Liver (tissue), 9 donors: Measurements from ENCODE around the gene OR51E2. TPM values are rescaled to one million over a fixed set of nuclear protein-coding genes. Genes with fewer than 3 reads are reported as not detected.

Experiments used
- DNase-seq: peaks from one replicate; pipeline ENCODE4 v3.0.0-alpha.2; 2017; ENCODE audit warnings: low spot score
- H3K27ac ChIP-seq, 2 donors: one replicate each; pipeline ENCODE4 v1.7.0; 2013; ENCODE audit warnings: inconsistent platforms in 2 of 2, low read length in 2 of 2, control low read depth in 1 of 2, low read depth in 1 of 2, mild to moderate bottlenecking in 1 of 2
- H3K27me3 ChIP-seq, 4 donors: one replicate each; pipeline versions ENCODE4 v1.6.1 to v1.7.0; 2013; ENCODE audit warnings: low read length in 3 of 4, inconsistent platforms in 1 of 4, mild to moderate bottlenecking in 1 of 4, moderate library complexity in 1 of 4; ENCODE audit not compliant: control insufficient read depth in 4 of 4, insufficient read depth in 4 of 4
- H3K36me3 ChIP-seq, 4 donors: one replicate each; pipeline versions ENCODE4 v1.6.1 to v1.7.0; 2013; ENCODE audit warnings: low read length in 3 of 4, mild to moderate bottlenecking in 3 of 4, low read depth in 1 of 4, moderate library complexity in 1 of 4; ENCODE audit not compliant: control insufficient read depth in 4 of 4, insufficient read depth in 3 of 4
- H3K4me1 ChIP-seq, 4 donors: one replicate each; pipeline versions ENCODE4 v1.6.1 to v1.7.0; 2013; ENCODE audit warnings: low read length in 3 of 4, mild to moderate bottlenecking in 3 of 4, moderate library complexity in 1 of 4; ENCODE audit not compliant: control insufficient read depth in 4 of 4, insufficient read depth in 4 of 4
- H3K4me3 ChIP-seq, 3 donors: one replicate each; pipeline versions ENCODE4 v1.6.1 to v1.7.0; 2013; ENCODE audit warnings: low read length in 3 of 3, control low read depth in 1 of 3, low read depth in 1 of 3, mild to moderate bottlenecking in 1 of 3
- H3K9ac ChIP-seq, 2 donors: one replicate each; pipeline ENCODE4 v1.7.0; 2013; ENCODE audit warnings: low read length in 2 of 2, mild to moderate bottlenecking in 2 of 2, moderate library complexity in 2 of 2, control low read depth in 1 of 2, low read depth in 1 of 2
- H3K9me3 ChIP-seq, 4 donors: one replicate each; pipeline versions ENCODE4 v1.6.1 to v1.7.0; 2013; ENCODE audit warnings: low read length in 3 of 4; ENCODE audit not compliant: control insufficient read depth in 4 of 4
- EGR1 ChIP-seq, 2 donors: IDR thresholded peaks; 2 replicates each; pipeline ENCODE4 v1.6.1; 2016 to 2018; ENCODE audit warnings: antibody characterized with exemption in 2 of 2, low read depth in 2 of 2
- FOXA1 ChIP-seq: IDR thresholded peaks from 2 replicates; pipeline ENCODE4 v1.6.1; 2016; ENCODE audit warnings: antibody characterized with exemption
- FOXA2 ChIP-seq: IDR thresholded peaks from 2 replicates; pipeline ENCODE4 v1.6.1; 2016; ENCODE audit warnings: antibody characterized with exemption
- GABPA ChIP-seq, 2 donors: IDR thresholded peaks in 1 of 2; conservative IDR thresholded peaks in 1 of 2; 2 replicates each; pipeline ENCODE4 v1.6.1; 2016; ENCODE audit warnings: antibody characterized with exemption in 2 of 2, mild to moderate bottlenecking in 1 of 2, moderate library complexity in 1 of 2
- HNF4A ChIP-seq, 2 donors: conservative IDR thresholded peaks; 2 replicates each; pipeline ENCODE4 v1.6.1; 2016; ENCODE audit warnings: antibody characterized with exemption in 2 of 2, mild to moderate bottlenecking in 2 of 2
- HNF4G ChIP-seq: IDR thresholded peaks from 2 replicates; pipeline ENCODE4 v1.6.1; 2016; ENCODE audit warnings: antibody characterized with exemption
- JUND ChIP-seq, 2 donors: IDR thresholded peaks; 2 replicates each; pipeline ENCODE4 v1.6.1; 2016; ENCODE audit warnings: antibody characterized with exemption in 2 of 2
- MAX ChIP-seq: IDR thresholded peaks from 2 replicates; pipeline ENCODE4 v1.6.1; 2016; ENCODE audit warnings: antibody characterized with exemption
- NR2F2 ChIP-seq: IDR thresholded peaks from 2 replicates; pipeline ENCODE4 v1.6.1; 2016; ENCODE audit warnings: antibody characterized with exemption
- RAD21 ChIP-seq, 2 donors: IDR thresholded peaks; 2 replicates each; pipeline ENCODE4 v1.6.1; 2016; ENCODE audit warnings: antibody characterized with exemption in 2 of 2, mild to moderate bottlenecking in 2 of 2
- REST ChIP-seq: IDR thresholded peaks from 2 replicates; pipeline ENCODE4 v1.6.1; 2016; ENCODE audit warnings: antibody characterized with exemption, mild to moderate bottlenecking
- RXRA ChIP-seq, 2 donors: IDR thresholded peaks; 2 replicates each; pipeline ENCODE4 v1.6.1; 2017 to 2018; ENCODE audit warnings: antibody characterized with exemption in 2 of 2, mild to moderate bottlenecking in 1 of 2
- TAF1 ChIP-seq: conservative IDR thresholded peaks from 2 replicates; pipeline ENCODE4 v1.6.1; 2016; ENCODE audit warnings: antibody characterized with exemption, mild to moderate bottlenecking
- YY1 ChIP-seq: IDR thresholded peaks from 2 replicates; pipeline ENCODE4 v1.6.1; 2016; ENCODE audit warnings: antibody characterized with exemption, mild to moderate bottlenecking
- ZBTB33 ChIP-seq: IDR thresholded peaks from 2 replicates; pipeline ENCODE4 v1.6.1; 2016; ENCODE audit warnings: antibody characterized with exemption
- WGBS: extraction: QIAGEN DNeasy Blood & Tissue Kit; methylation state at CpG from one replicate; pipeline ENCODE4 v1.1.7; 2013; 5-methylcytosine and 5-hydroxymethylcytosine counted together
- polyA plus RNA-seq, 2 donors: library from polyadenylated mRNA; stranded (reverse) in 1 of 2; unstranded in 1 of 2; fragments of 200-250 nt in 1 of 2; fragments of >200 nt in 1 of 2; fragmentation: Nextera tagmentation in 1 of 2; extraction: Ambion mirVana in 1 of 2; gene quantifications; one replicate each; pipeline versions ENCODE4 v1.2.1 to v1.2.3, GENCODE V29; 2013 to 2015
- total RNA-seq, 2 donors: library from RNA; depleted of rRNA; stranded (reverse); fragments of >200 nt; gene quantifications; one replicate each; pipeline ENCODE4 v1.2.3, GENCODE V29; 2014
- donor health status: healthy.
- donor health status: healthy.
- donor health status: healthy.
- donor health status: healthy.
- donor health status: healthy.

OR51E2 gene
- total and polyA plus RNA-seq, 4 donors, result not detected

GRCh38 chr11:4672470-4672869 is 25.2 kb downstream of the OR51E2 start (continued):
- TF ChIP-seq REST (no peak), RAD21 (IDR thresholded peaks at IDR 0.05) (no peak)

- no peaks in the 10 kb centered on the region for H3K36me3 ChIP-seq
- H3K27ac ChIP-seq, result no peak overlapping the region
- no peak for TF ChIP-seq HNF4G
- no peak for TF ChIP-seq TAF1
- no peak for TF ChIP-seq EGR1 (IDR thresholded peaks at IDR 0.05; ENCODE audit: low read depth in 2 of 2)
- no peak for TF ChIP-seq HNF4A (conservative IDR thresholded peaks at IDR 0.05)
- no peak for TF ChIP-seq JUND (IDR thresholded peaks at IDR 0.05)
- TF ChIP-seq FOXA1, result no peak
- no peak for TF ChIP-seq NR2F2
- no peak overlapping the region for H3K9ac ChIP-seq
- H3K4me3 ChIP-seq, result no peak overlapping the region
- H3K4me1 ChIP-seq, result no peaks in the 10 kb centered on the region
- 77% methylated on average over 2 of the region's 2 CpGs for WGBS
- DNase-seq, result no peak
- H3K9me3 ChIP-seq, result no peaks in the 10 kb centered on the region
- H3K27me3 ChIP-seq, result no peaks in the 10 kb centered on the region
These were observed 25.9 kb downstream of the OR51E2 start for GRCh38 chr11:4671741-4672140.

GRCh38 chr11:4665424-4665823 is 32.2 kb downstream of the OR51E2 start:
- H3K4me1 ChIP-seq, result no peaks in the 10 kb centered on the region
- H3K9me3 ChIP-seq, result no peaks in the 10 kb centered on the region
- DNase-seq, result no peak
- H3K27me3 ChIP-seq, result peaks cover 0 to 4% (median 0%) of the 10 kb centered on the region in 4 donors
- no peak overlapping the region for H3K4me3 ChIP-seq
- H3K9ac ChIP-seq, result no peak overlapping the region
- H3K27ac ChIP-seq, result no peak overlapping the region
- H3K36me3 ChIP-seq, result no peaks in the 10 kb centered on the region
- TF ChIP-seq YY1 (no peak), HNF4G (no peak), FOXA2 (no peak), MAX (no peak), HNF4A (conservative IDR thresholded peaks at IDR 0.05) (no peak)
- WGBS, result 69% methylated on average over 2 of the region's 2 CpGs

- no peak for DNase-seq
- TF ChIP-seq EGR1 (IDR thresholded peaks at IDR 0.05; ENCODE audit: low read depth in 2 of 2) (no peak), MAX (no peak), ZBTB33 (no peak), REST (no peak), RAD21 (IDR thresholded peaks at IDR 0.05) (no peak), RXRA (IDR thresholded peaks at IDR 0.05) (no peak), HNF4A (conservative IDR thresholded peaks at IDR 0.05) (no peak), TAF1 (no peak), GABPA (IDR thresholded peaks at IDR 0.05 in 1 of 2, conservative IDR thresholded peaks at IDR 0.05 in 1 of 2) (no peak), FOXA1 (no peak)
- 74% methylated on average over 3 of the region's 3 CpGs for WGBS
- H3K27me3 ChIP-seq, result peaks cover 0 to 4% (median 0%) of the 10 kb centered on the region in 4 donors
- no peaks in the 10 kb centered on the region for H3K4me1 ChIP-seq
- no peak overlapping the region for H3K9ac ChIP-seq
- H3K27ac ChIP-seq, result no peak overlapping the region
- H3K4me3 ChIP-seq, result no peak overlapping the region
- no peaks in the 10 kb centered on the region for H3K36me3 ChIP-seq
- no peaks in the 10 kb centered on the region for H3K9me3 ChIP-seq
These were observed 32.9 kb downstream of the OR51E2 start for GRCh38 chr11:4664786-4665185.
